ENCODE results near the gene FES.
"Not testable (repeated sequence)": the region's sequence is repeated elsewhere in the genome, so short reads cannot be mapped to it uniquely, and the experiment has no call there.

The FES gene

DNA sequence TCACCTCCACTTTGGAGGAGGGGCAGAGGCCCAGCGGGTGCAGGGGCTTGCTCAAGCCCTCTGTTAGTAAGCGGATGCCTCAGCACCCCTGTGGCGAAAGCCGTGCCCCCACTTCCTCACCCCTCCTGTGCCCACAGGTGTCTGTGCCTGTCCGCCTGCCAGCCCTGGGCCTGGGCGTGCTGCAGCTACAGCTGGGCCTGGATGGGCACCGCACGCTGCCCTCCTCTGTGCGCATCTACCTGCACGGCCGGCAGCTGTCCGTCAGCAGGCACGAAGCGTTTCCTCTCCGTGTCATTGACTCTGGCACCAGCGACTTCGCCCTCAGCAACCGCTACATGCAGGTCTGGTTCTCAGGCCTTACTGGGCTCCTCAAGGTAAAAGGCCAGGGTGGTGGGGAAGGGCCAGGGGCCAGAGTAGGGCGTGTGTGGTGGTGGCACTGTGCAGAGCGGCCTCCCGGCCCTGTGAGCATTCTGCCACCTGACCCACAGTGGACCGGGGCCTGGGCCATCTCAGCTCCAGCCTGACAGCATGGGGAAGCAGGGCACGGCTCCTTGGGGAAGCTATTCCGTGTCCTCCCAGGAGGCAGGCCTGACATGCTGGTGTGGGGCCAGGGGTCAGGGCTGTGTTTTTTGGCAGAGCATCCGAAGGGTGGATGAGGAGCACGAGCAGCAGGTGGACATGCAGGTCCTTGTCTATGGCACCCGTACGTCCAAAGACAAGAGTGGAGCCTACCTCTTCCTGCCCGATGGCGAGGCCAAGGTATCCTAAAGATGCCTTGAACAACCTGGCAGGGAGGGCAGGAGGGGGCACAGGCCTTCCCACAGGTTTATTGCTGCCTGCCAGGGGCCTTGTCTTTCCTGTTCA lies 27.8 kb downstream of the FES start:
- DNase-seq, result no peak

DNA sequence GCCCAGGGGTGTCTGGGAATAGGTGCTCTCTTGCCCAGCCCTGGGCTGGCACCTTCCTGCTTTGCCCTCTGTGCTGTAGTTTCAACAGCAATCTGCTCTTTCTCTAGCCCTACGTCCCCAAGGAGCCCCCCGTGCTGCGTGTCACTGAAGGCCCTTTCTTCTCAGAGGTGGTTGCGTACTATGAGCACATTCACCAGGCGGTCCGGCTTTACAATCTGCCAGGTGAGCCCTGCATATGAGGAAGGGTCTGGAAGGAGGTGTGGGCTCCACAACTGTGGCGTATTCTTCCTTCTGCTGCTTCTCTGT lies 28.4 kb downstream of the FES start:
- DNase-seq, result no peak

DNA sequence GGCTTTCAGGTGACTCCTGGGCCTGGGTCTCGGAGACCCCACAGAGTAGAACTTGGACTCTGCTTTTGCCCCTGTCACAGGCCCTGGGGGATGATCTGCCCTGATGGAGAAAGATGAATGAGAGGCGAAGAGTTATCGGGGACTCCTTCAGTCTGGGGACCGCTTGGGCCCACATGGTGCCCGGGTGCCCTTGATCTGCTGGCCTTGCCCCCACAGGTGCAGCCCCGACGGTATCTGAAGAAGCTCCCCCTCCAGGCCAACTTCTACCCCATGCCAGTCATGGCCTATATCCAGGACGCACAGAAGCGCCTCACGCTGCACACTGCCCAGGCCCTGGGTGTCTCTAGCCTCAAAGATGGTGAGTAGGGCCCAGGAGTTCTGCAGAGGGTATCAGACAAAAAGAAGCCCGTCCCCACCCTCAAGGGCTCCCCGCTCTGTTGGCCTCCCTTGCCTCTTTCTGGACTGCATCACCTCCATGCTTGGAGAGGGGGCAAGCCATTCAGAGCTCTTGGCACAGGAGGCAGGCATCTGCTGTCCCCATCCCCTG lies 29.2 kb downstream of the FES start:
- no peak for DNase-seq

DNA sequence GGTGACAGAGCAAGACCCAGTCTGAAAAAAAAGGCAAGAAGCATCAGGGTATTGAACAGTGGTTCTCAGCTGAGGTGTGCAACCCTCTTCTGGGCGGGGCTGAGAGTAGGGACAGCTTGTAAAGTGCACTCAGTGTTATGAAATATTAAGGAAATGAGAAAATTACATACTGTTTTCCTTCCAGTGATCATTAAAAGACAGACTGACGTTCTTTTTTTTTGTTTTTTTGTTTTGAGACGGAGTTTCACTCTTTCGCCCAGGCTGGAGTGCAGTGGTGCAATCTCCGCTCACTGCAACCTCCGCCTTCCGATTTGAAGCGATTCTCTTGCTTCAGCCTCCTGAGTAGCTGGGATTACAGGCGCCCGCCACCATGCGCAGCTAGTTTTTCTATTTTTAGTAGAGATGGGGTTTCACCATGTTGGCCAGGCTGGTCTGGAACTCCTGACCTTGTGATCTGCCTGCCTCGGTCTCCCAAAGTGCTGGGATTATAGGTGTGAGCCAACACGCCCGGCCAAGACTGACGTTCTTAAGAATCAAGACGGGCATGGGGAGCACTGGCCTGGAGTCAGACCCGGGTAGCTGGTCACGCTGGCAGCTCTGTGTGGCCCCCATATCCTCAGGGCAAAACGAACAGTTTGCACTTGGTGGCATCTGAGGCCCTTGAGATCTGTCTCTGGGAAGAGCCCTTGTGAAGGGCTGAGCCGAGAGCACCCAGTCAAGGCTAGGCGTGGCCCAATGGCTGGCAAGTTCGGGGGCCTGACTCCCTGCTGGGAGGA lies 30.2 kb downstream of the FES start:
- DNase-seq, result no peak

DNA sequence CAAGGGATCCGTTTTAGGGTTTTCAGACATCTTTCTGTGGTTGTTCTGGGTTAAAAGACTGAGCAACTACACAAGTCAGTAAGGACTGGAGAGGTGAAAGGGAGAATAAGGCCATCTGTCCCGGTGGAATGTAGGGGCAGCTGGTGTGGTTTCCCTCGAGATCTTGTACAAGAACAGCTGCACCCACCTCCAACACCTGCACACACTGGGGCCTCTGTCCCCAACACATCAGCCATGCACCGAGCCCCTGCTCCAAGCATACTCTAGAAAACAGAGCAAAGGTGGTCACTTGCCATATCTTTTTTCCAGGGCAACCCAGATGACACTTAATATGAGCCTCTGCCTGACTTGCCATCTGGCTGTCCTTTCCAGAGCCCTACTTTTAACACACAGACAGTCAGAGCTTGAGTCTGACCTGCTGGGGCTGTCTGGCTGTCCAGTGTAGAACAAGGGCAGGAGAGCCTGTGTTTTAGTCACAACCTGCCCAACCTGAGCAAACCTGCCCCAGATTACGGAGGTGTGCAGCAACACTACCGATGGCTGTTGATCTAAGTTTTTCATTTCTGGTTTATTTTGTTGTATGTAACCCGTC lies 31.0 kb downstream of the FES start:
- DNase-seq, result no peak

DNA sequence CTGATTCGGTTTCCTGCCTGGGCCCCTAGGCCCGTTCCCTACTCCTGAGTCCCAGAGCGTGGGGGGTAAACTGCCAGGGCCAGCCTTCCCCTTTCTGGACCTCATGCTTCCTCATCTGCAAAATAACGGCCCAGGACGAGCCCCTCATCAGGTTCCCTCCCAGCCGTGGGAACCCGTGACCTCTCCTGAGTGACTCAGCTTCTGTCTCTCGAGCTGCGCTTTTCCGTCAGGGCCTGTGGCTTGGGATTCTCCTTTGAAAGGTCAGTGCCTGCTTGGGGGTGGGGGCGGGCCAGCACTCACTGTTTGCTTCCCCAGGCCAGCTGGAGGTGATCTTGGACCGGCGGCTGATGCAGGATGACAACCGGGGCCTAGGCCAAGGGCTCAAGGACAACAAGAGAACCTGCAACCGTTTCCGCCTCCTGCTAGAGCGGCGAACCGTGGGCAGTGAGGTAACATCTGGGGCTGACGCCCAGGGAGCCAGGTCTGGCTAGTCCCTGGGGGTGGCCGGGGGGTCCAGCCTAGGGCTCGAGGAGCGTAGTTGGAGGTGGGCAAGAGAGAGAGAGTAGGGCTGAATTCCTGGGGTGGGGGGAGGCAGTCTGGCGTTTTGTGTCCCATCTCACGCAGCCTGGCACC lies 31.6 kb downstream of the FES start:
- no peak for DNase-seq

DNA sequence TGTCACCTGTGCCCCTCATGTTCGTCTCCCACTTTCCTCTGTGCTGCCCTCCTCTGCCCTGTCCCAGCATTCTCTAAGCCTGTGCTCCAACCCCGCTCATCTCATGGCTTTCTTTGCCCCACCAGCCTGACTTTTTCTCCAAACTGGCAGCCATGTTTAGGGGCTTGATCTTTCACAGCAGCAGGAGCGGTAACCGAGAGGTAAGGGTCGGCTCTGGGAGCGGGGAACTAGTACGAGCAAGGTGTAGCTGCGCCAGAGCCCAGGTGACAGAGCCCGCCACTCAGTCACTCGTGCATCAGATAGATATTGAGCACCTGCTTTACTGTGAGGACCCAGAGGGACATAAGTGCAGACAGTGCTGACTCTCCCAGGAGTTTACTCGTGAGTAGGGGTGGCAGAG lies 32.2 kb downstream of the FES start:
- no peak for DNase-seq

DNA sequence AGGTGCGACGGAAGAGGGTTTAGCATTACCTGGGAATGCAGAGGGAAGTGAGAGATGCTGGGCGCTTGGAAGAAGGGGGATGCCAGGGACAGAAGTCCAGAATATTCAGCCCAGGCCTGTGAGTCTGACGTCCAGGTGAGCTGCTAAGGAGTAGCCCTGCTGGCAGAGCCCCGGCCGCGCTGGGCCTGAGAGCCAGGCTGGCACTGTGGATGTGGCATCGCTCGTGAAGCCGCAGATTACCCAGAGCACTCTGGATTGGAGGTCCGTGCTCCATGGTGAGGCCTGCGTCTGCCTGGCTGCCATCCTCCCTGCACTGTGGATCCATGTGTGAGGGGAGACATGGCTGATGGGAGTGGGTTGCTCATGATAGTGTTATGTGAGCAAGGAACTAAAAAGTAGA lies 33.3 kb downstream of the FES start:
- no peak for DNase-seq

DNA sequence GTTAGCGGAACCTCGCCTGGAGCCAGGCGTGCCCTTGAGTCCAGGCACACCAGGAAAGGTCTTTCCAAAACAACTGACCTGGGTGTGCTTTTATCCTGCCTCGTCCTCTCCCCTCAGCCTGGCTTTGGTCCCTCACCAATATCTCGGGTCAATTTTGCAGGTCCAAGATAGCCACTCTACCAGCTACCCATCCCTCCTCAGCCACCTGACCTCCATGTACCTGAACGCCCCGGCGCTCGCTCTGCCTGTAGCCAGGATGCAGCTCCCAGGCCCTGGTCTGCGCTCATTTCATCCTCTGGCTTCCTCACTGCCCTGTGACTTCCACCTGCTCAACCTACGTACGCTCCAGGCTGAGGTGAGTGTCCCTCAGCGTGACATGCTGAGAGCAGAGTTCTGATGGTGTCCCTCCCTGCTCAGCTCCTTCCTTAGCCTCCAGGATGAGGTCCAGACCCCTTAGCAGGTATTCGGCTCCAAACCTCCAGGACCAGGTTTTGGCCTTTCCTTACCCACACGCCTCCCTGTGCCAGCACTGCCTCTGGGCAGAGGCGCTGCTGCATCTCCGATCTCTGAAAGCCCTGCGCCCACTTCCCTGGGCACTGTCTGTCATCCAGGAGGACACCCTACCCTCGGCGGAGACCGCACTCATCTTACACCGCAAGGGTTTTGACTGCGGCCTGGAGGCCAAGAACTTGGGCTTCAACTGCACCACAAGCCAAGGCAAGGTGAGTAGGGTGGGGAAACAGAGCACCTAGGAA lies 33.9 kb downstream of the FES start:
- no peak for DNase-seq

DNA sequence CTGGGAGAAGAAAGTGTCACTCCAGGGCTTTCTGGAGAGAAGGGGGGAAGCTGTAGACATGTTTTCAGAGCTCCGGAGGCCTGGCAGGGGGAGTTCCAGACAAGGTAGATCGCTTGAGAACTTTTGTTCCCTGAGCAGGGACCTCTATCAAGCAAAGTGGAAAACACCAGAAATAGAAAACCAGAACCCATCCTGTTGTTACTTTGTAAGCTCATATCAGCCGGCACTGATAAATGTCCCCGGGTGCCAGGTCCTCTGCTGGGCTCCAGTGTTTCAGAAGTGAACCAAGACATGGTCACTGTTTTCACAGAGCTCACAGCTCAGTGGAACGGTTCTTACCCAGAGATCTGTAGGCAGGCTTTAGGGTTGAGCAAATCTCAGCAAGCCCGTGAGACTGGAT lies 34.5 kb downstream of the FES start:
- no peak for DNase-seq

DNA sequence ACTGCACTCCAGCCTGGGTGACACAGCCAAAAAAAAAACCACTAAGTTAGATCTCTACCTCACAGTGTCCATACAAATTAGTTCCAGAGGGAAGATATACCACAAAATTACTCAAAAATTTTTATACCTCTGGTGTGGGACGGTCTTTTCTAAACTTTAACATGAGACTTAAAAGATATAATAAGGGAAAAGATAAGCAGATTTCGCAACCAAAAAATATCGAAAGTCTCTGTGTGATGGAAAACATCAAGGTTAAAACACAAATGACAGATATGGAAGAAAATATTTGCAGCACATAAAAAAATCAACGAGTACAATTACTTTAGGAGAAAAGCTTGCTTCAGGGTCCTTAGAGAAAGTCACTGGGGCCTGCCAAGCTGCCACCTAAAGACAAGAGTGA lies 37.6 kb downstream of the FES start:
- no peak for DNase-seq

DNA sequence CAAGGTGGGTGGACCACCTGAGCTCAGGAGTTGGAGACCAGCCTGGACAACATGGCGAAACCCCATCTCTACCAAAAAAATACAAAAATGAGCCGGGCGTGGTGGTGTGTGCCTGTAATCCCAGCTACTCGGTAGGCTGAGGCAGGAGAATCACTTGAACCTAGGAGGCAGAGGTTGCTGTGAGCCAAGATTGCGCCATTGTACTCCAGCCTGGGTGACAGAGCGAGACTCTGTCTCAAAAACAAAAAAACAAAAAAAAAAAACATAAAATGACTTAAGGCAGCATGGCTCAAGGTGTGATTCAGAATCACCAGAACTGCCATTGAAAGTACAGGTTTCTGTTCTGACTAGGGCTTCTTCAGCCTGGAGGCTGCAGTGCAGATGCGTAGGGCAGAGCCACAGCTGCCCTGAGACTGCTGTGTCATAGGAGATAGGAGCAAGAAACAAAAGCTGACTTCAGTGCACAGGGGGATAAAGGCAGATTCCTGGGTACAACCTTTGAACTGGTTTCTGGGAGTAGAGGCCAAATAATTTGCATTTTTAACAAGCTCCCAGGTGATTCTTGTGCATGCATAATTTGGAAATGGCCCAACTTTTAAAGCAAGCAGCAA lies 38.5 kb downstream of the FES start:
- DNase-seq, result peak; percentile 45 to 61

DNA sequence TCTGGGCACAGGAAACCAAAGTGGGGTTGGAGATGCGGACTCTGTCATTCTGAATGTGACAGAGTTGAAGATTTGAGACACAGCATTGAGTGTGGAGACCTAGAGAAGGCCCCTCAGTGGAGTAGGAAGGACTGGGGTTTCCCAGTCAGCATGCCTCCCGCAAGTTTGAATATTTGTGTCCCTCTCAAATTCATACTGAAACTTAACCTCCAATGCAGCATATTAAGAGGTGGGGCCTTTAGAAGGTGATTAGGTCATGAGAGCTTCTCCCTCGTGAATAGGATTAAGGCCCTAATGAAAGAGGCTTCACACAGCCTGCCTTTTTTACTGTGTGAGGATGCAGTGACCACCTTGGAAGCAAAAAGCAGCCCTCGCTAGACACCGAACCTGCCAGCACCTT lies 40.1 kb downstream of the FES start:
- DNase-seq, result peak in 1 of 2 experiments; percentile 37

DNA sequence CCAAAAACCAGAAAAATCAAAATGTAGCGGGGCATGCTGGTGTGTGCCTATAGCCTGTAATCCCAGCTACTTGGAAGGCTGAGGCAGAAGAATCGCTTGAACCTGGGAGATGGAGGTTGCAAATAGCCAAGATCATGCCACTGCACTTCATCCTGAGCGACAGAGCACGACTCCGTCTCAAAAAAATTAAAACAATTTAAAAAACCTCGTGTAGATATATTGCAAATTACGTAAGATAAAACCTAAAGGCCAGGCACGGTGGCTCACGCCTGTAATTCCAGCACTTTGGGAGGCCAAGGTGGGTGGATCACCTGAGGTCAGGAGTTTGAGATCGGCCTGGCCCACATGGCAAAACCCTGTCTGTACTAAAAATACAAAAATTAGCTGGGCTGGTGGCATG lies 42.5 kb downstream of the FES start:
- DNase-seq, result not testable (repeated sequence)

DNA sequence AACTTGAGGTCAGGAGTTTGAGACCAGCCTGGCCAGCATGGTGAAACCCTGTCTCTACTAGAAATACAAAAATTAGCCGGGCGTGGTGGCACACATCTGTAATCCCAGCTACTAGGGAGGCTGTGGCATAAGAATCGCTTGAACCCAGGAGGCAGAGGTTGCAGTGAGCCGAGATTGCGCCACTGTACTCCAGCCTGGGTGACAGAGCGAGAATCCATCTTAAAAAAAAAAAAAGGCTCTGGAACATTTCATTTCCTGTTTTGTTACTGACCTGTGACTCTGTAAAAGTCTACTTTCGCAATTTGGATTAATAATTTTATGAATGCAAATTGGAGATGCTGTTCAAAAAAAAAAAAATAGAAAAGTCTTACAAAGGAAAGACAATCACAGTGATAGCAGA lies 43.8 kb downstream of the FES start:
- DNase-seq, result not testable (repeated sequence)

DNA sequence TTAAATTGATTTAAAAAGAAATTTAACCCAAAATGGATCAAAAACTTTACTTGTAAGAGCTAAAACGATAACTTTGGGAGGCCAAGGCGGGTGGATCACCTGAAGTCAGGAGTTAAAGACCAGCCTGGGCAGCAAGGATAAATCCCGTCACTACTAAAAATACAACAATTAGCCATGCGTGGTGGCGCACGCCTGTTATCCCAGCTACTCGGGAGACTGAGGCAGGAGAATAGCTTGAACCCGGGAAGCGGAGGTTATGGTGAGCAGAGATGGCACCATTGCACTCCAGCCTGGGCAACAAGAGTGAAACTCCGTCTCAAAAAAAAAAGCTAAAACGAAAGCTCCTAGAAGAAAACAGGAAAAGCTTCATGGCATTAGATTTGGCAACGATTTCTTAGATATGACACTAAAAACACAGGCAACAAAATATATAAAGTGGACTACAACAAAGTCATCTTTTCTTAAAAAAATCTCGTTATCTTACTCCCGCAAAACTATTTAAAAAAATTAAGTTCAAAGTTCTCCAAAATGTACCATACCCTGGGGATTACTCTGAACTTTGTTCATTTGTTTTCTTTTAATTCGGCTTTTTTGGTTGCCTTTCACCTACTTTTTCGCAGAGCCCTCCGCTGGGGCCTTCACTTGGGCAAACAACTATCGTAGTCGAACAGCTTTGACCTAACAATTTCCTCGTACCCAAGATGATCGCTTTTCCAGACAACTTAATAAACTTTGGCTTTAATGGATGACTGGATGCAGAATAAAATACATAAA lies 45.1 kb downstream of the FES start:
- DNase-seq, result no peak

DNA sequence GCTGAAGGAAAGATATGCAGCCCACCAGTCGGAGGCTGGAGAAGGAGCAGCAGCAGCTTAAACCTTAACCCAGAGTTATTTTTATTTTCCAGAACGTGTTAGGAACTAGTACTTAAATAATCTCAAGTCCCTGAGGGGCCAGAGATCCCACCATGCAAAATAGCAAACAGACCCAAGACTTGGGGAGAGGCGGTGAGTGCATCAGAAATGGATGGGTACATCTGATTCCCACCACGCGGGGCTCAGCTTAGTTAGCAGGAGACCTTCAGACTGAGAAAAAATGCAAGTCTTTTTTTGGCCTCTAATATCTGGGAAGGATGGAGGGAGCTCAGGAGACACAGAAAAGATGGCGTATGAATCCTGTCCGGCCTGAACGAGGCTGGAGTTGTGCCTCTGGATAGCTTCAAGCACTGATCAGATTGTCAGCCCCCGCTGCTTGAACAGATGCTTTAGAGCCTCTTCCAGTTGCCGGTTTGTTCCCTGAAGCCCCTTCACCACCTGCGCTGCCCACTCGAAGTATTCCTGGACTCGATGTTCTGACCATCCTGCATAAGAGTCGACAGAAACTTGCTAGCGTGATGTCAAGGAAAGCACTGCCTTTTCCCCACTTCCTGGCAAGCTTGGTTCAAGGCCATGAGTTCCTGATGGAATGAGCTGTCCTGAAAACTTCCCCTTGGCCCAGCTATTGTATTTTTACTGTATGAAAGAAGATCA lies 46.7 kb downstream of the FES start:
- peak; percentile 11 to 23 for DNase-seq

DNA sequence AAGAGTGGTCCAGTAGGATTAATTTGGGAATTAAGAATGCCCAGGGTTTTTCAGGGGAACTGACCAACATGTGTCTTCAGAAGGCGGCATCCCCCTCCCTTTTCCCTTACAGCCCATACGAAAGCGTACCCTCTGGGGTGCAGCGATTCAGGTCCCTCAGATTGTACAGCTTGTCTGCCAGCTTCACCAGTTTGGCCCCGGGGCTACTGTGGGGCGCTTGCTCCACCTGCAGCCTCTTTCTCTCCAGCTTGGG lies 47.2 kb downstream of the FES start:
- DNase-seq, result no peak

DNA sequence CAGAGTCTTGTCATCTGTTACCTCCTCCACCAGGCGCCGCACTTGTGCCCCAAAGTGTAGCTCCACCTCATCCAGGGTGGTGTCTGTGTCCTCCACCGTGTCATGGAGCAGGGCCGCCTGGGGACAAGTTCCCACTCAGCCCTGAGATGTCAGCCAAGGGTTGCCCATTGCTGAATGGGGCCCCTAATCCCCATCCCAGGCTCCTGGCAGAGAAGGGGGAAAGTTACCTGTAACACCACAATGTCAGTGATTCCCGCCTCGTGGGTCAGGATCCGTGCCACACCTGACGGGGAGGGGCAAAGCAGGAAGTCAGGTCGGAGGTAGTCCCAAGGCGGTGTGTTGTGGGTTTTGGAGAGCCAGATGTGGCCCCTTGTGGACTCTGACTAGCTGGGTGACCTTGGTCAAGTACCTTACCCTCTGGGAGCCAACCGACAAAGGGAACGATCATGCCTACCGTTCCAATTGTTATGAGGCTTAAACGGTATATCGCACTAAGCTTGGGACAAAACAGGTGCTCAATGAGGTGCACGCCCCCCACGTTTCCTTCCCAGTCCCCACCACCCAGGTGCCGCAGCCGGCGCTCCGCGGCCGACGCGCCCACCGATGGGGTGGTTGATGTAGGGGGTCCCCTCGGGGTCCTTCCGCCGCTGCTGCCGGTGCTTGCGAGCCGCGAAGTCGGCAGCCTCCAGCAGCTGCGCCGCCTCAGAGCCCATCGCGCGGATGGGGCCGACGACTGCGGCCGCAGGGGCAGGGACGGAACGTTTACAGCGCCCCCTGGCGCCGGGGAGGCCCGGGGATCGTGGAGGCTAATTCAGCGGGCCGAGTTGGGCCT lies 47.7 kb downstream of the FES start, which contains the start of gene HDDC3:
Gene HDDC3, minus strand, starts transcription at position 722 of the 832 bp plus-strand sequence. Its CDS starts 9 bp downstream, at position 713.
- DNase-seq, result peak; percentile 96

DNA sequence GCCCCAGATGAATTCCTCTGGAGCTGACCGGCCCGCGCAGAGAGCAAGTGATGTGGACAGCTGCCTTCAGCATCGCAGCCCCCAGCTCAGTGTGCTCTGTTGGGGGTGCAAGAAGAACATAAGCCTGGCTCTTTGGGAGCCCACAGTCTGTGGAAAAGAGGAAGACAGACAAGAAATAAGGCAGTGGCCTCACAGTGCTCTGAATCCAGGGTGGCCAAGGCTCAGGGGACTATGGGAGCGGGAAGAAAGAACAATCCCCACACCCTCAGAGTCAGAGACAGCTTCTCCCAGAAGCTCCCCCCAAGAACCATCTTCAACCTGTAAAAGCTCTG lies 48.3 kb downstream of the FES start:
- no peak for DNase-seq
